Natural killer cell treated with Interleukin-12 subunit alpha and Interleukin-12 subunit beta and Interleukin-15 and Interleukin-18, amount 100 ng/mL, for 72 hours (primary cell): ENCODE results near the gene FANCL. TPM values are rescaled to one million over a fixed set of nuclear protein-coding genes. Genes with fewer than 3 reads are reported as not detected.
"Not testable (repeated sequence)": the region's sequence is repeated elsewhere in the genome, so short reads cannot be mapped to it uniquely, and the experiment has no call there.

Source experiments
- ATAC-seq, 2 donors: fragments of 150-1000 bp; cut with Tn5 transposase in 1 of 2; sonication (Bioruptor Pico), chemical (Tn5 transposase) in 1 of 2; 2 replicates each; pipeline ENCODE4 v1.10.0; 2021
- DNase-seq: peaks from one replicate; pipeline ENCODE4 v3.0.0; 2022; ENCODE audit warnings: low spot score
- H3K27ac Mint-ChIP-seq, 2 donors: 1 replicate in 1 of 2; 2 replicates in 1 of 2; pipeline ENCODE4 v1.8.0; 2022; ENCODE audit warnings: mixed read lengths in 2 of 2, mild to moderate bottlenecking in 1 of 2, moderate library complexity in 1 of 2
- H3K27me3 Mint-ChIP-seq, 2 donors: 1 replicate in 1 of 2; 2 replicates in 1 of 2; pipeline ENCODE4 v1.8.0; 2022; ENCODE audit warnings: mixed read lengths in 2 of 2
- H3K36me3 Mint-ChIP-seq: one replicate; pipeline ENCODE4 v1.8.0; 2022; ENCODE audit warnings: mixed read lengths
- H3K4me1 Mint-ChIP-seq, 2 donors: 1 replicate in 1 of 2; 2 replicates in 1 of 2; pipeline ENCODE4 v1.8.0; 2022; ENCODE audit warnings: low read depth in 2 of 2, mixed read lengths in 2 of 2, mild to moderate bottlenecking in 1 of 2
- H3K4me3 Mint-ChIP-seq: one replicate; pipeline ENCODE4 v1.8.0; 2022; ENCODE audit warnings: mixed read lengths
- H3K9me3 Mint-ChIP-seq: 2 replicates; pipeline ENCODE4 v1.8.0; 2022; ENCODE audit warnings: mixed read lengths
- total RNA-seq, 2 donors: library from RNA; stranded (reverse); gene quantifications; one replicate each; pipeline ENCODE4 v1.2.3, GENCODE V29; 2022

The FANCL gene
- total RNA-seq, 2 donors from 2014 or later = 17.6 to 28.0 TPM

DNA sequence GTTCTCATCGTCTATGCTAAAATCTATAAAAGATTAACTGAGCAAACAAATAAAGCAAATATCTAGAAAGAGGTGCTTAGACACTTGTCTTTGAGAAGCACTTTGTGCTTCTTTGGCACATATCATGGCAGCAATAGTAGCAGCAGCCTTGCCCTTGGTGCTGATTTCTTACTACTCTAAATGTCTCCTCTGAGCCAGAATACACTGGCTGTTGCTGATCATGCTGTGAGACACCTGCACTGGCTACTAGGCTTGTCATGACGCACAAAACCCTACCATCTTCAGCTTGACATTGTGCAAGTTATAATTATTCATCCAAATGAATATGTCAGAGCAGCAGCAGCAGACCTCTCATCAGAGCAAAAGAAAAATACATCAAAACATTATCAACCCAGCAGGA, 46.7 kb downstream of the FANCL start:
- Mint-ChIP-seq H3K9me3 (no peaks in the 10 kb centered on the region), H3K27ac (no peak overlapping the region), H3K36me3 (no peaks in the 10 kb centered on the region), H3K4me1 (no peaks in the 10 kb centered on the region), H3K4me3 (no peak overlapping the region), H3K27me3 (no peaks in the 10 kb centered on the region)
- ATAC-seq (no peak), DNase-seq (no peak)

DNA sequence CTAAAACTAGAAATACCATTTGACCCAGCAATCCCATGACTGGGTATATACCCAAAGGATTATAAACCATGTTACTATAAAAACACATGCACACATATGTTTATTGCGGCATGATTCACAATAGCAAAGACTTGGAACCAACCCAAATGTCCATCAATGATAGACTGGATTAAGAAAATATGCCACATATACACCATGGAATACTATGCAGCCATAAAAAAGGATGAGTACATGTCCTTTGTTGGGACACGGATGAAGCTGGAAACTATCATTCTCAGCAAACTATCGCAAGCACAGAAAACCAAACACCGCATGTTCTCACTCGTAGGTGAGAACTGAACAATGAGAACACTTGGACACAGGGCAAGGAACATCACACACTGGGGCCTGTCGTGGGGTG, 54.1 kb downstream of the FANCL start:
- not testable (repeated sequence) for ATAC-seq

DNA sequence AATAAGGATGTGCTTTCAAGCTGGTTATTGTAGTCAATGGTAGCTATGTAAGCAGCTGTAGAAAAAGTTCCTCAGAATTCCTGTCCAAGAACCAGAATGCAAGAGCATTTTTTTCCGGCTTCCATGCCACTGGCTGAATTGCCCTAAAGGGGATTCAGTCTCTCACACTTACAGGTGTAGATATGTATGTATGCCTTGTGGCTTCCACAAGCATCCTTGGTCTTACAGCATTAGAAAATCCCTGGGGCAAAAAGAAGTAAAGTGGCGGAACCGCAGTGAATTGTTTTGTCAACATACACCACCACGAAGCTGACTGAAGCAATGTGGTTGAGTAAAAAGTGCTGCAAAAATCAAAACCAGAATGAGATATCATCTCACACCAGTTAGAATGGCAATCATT, 54.6 kb downstream of the FANCL start:
- no peak for ATAC-seq
- no peak for DNase-seq
- H3K4me1 Mint-ChIP-seq = no peaks in the 10 kb centered on the region
- peaks cover 5% of the 10 kb centered on the region for H3K36me3 Mint-ChIP-seq
- no peaks in the 10 kb centered on the region for H3K9me3 Mint-ChIP-seq
- H3K27me3 Mint-ChIP-seq = no peaks in the 10 kb centered on the region
- H3K27ac Mint-ChIP-seq = no peak overlapping the region
- H3K4me3 Mint-ChIP-seq = no peak overlapping the region

More for the DNA sequence above, 54.1 kb downstream of the FANCL start:
- H3K27ac Mint-ChIP-seq, DNase-seq, H3K36me3 Mint-ChIP-seq, H3K4me3 Mint-ChIP-seq, H3K9me3 Mint-ChIP-seq, H3K27me3 Mint-ChIP-seq, H3K4me1 Mint-ChIP-seq: not testable (repeated sequence)

DNA sequence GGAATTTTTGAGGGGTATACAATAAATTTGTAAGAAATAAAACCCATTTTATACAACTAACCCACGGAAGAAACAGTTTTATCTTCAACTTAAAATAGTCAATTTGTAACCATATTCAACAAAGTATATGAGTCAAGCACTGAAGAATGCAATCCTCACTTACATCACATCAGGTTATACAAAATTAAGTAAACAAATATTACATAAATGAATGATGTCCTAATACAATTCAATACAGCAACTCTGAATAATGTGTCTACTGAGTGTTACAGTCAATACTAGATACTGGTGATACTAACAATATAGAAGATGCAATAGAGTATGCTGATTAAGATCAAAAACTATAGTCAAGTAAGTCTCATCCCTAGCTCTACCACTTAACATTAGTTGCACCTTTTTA, 58.6 kb downstream of the FANCL start:
- no peak for DNase-seq
- ATAC-seq = no peak
- Mint-ChIP-seq H3K27ac (no peak overlapping the region), H3K4me3 (no peak overlapping the region), H3K36me3 (peaks cover 16% of the 10 kb centered on the region), H3K4me1 (no peaks in the 10 kb centered on the region), H3K9me3 (no peaks in the 10 kb centered on the region), H3K27me3 (no peaks in the 10 kb centered on the region)

DNA sequence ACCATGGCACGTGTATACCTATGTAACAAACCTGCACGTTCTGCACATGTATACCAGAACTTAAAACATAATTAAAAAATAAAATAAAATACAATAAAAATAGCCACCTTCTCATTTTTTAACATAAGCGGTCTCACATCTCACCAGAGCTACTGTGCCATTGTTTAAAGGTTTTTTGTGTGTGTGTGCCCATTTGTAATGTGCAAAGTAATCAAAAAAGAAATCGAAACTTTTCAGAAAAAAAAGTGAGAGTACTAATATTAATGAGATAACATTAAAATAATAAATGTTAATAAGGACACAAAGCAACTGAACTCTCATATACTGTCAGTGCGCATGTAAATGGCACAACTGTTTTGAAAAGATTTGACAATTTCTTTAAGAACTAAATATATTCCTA, 60.5 kb downstream of the FANCL start:
- no peaks in the 10 kb centered on the region for H3K9me3 Mint-ChIP-seq
- H3K36me3 Mint-ChIP-seq = peaks cover 16% of the 10 kb centered on the region

DNA sequence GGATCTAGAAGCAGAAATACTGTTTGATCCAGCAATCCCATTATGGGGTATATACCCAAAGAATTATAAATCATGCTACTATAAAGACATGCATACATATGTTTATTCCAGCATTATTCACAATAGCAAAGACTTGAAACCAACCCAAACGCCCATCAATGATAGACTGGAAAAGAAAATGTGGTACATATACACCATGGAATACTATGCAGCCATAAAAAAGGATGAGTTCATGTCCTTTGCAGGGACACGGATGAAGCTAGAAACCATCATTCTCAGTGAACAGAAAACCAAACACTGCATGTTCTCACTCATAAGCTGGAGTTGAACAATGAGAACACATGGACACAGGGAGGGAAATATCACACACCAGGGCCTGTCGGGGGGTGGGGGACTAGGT, 61.0 kb downstream of the FANCL start:
- H3K9me3 Mint-ChIP-seq, H3K27ac Mint-ChIP-seq, H3K4me1 Mint-ChIP-seq, H3K4me3 Mint-ChIP-seq, ATAC-seq, DNase-seq, H3K27me3 Mint-ChIP-seq: not testable (repeated sequence)
- peaks cover 16% of the 10 kb centered on the region for H3K36me3 Mint-ChIP-seq

More for the DNA sequence above, 60.5 kb downstream of the FANCL start:
- DNase-seq = no peak
- ATAC-seq = no peak
- no peaks in the 10 kb centered on the region for H3K27me3 Mint-ChIP-seq
- H3K4me1 Mint-ChIP-seq = no peaks in the 10 kb centered on the region
- no peak overlapping the region for H3K4me3 Mint-ChIP-seq
- no peak overlapping the region for H3K27ac Mint-ChIP-seq

DNA sequence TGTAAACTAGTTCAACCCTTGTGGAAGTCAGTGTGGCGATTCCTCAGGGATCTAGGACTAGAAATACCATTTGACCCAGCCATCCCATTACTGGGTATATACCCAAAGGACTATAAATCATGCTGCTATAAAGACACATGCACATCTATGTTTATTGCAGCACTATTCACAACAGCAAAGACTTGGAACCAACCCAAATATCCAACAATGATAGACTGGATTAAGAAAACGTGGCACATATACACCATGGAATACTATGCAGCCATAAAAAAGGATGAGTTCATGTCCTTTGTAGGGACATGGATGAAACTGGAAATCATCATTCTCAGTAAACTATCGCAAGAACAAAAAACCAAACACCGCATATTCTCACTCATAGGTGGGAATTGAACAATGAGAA, 63.9 kb downstream of the FANCL start:
- not testable (repeated sequence) for H3K4me1 Mint-ChIP-seq, H3K27ac Mint-ChIP-seq, ATAC-seq, H3K4me3 Mint-ChIP-seq, H3K27me3 Mint-ChIP-seq, H3K9me3 Mint-ChIP-seq, DNase-seq
- peaks cover 33% of the 10 kb centered on the region for H3K36me3 Mint-ChIP-seq

DNA sequence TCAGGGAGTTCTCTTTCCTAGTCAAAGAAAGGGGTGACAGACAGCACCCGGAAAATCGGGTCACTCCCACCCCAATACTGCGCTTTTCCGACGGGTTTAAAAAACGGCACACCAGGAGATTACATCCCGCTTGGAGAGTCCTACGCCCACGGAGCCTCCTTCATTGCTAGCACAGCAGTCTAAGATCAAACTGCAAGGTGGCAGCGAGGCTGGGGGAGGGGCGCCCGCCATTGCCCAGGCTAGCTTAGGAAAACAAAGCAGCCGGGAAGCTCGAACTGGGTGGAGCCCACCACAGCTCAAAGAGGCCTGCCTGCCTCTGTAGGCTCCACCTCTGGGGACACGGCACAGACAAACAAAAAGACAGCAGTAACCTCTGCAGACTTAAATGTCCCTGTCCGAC, 69.3 kb downstream of the FANCL start:
- H3K4me3 Mint-ChIP-seq, H3K27me3 Mint-ChIP-seq, ATAC-seq, DNase-seq, H3K4me1 Mint-ChIP-seq, H3K27ac Mint-ChIP-seq: not testable (repeated sequence)
- peaks cover 19% of the 10 kb centered on the region for H3K9me3 Mint-ChIP-seq
- H3K36me3 Mint-ChIP-seq = peaks cover 42% of the 10 kb centered on the region

DNA sequence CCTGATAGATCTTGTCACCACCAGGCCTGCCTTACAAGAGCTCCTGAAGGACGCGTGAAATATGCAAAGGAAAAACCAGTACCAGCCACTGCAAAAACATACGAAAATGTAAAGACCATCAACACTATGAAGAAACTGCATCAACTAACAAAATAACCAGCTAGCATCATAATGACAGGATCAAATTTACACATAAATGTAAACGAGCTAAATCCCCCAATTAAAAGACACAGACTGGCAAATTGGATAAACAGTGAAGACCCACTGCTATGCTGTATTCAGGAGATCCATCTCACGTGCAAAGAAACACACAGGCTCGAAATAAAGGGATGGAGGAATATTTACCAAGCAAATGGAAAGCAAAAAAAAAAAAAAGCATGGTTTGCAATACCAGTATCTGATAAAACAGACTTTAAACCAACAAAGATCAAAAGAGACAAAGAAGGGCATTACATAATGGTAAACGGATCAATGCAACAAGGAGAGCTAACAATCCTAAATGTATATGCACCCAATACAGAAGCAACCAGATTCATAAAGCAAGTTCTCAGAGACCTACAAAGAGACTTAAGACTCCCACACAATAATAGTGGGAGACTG, 70.7 kb downstream of the FANCL start:
- H3K27me3 Mint-ChIP-seq, ATAC-seq, H3K4me1 Mint-ChIP-seq, H3K4me3 Mint-ChIP-seq, H3K27ac Mint-ChIP-seq, DNase-seq: not testable (repeated sequence)
- peaks cover 19% of the 10 kb centered on the region for H3K9me3 Mint-ChIP-seq
- H3K36me3 Mint-ChIP-seq = peaks cover 42% of the 10 kb centered on the region

DNA sequence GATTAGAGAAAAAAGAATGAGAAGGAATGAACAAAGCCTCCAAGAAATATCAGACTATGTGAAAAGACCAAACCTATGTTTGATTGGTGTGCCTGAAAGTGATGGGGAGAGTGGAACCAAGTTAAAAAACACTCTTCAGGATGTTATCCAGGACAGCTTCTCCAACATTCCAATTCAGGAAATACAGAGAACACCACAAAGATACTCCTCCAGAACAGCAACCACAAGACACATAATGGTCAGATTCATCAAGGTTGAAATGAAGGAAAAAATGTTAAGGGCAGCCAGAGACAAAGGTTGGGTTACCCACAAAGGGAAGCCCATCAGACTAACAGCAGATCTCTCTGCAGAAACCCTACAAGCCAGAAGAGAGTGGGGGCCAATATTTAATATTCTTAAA, 71.3 kb downstream of the FANCL start:
- not testable (repeated sequence) for ATAC-seq, DNase-seq, H3K4me3 Mint-ChIP-seq, H3K4me1 Mint-ChIP-seq, H3K27me3 Mint-ChIP-seq
- peak overlapping the region in 1 of 2 donors; percentile 36 for H3K27ac Mint-ChIP-seq
- H3K36me3 Mint-ChIP-seq = peaks cover 41% of the 10 kb centered on the region
- peaks cover 19% of the 10 kb centered on the region for H3K9me3 Mint-ChIP-seq

DNA sequence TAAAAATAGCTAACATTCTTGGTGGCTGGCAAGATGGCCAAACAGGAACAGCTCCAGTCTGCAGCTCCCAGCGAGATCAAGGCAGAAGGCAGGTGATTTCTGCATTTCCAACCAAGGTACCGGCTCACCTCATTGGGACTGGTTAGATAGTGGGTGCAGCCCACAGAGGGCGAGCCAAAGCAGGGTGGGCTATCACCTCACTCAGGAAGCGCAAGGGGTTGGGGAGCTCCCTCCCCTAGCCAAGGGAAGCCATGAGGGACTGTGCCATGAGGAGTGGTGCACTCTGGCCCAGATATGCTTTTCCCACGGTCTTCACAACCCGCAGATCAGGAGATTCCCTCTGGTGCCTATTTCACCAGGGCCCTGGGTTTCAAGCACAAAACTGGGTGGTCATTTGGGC, 73.0 kb downstream of the FANCL start:
- not testable (repeated sequence) for H3K27ac Mint-ChIP-seq, H3K4me3 Mint-ChIP-seq, ATAC-seq, DNase-seq, H3K27me3 Mint-ChIP-seq, H3K4me1 Mint-ChIP-seq
- peaks cover 31% of the 10 kb centered on the region for H3K36me3 Mint-ChIP-seq
- H3K9me3 Mint-ChIP-seq = peaks cover 14% of the 10 kb centered on the region

DNA sequence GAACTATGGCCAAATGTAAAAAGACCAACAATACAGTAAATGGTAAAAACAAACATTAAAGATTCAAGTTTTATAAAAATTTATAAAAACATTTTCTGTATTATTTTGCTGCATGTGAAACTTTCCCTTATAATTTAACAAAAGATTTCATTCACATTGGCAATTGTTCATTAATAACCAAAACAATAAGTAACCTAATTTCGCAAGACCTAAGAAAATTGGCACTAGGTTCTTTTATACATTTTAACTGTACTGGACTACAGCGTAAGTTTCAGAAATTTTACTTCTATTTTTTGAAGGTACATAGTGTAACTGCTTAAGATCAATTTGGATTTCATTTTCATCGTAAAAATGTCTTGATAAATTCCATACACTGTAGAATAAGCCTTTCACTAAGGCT, 77.2 kb downstream of the FANCL start:
- ATAC-seq (no peak), DNase-seq (no peak)
- no peaks in the 10 kb centered on the region for H3K27me3 Mint-ChIP-seq
- H3K4me1 Mint-ChIP-seq = no peaks in the 10 kb centered on the region
- H3K9me3 Mint-ChIP-seq = no peaks in the 10 kb centered on the region
- peaks cover 21% of the 10 kb centered on the region for H3K36me3 Mint-ChIP-seq
- H3K4me3 Mint-ChIP-seq = no peak overlapping the region
- no peak overlapping the region for H3K27ac Mint-ChIP-seq

DNA sequence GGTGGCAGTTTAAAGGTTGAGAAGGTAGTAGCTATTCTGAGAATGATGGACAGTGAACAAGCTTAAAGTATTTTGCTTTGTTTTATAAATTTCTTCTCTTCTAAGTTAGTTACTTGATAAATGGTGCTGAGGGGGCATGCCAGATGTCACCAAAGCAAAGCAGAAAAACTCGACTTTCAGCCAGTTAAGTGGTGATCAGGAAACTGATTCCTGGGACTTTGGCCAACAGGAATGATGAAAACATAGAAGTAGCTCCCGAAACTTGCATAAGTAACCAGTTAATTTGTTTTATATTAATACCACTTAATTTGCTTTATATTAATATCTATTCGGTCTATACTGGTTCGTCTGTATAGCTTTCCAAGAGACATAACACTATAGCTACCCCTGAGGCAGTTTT, 82.6 kb downstream of the FANCL start:
- H3K36me3 Mint-ChIP-seq = peaks cover 31% of the 10 kb centered on the region

DNA sequence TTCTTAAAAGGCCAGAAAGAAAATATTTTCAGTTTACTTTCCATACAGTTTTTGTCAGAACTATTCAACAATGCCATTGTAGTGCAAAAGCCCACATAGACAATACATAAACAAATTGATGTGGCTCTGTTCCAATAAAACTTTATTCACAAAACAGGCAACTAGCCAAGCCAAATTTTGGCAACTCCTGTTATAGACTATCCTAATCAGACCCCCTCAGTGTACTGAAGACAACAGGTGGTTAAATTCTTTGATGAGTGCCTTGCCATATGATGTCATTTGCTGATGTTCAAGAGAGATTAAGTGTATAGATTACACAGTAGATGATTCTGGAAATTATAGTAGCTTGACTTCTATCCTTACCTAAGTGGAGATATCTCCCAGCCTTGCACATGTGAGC, 83.4 kb downstream of the FANCL start:
- peaks cover 34% of the 10 kb centered on the region for H3K36me3 Mint-ChIP-seq
- DNase-seq = no peak
- no peak overlapping the region for H3K27ac Mint-ChIP-seq

More for the DNA sequence above, 82.6 kb downstream of the FANCL start:
- no peak overlapping the region for H3K27ac Mint-ChIP-seq
- no peaks in the 10 kb centered on the region for H3K9me3 Mint-ChIP-seq
- DNase-seq = no peak
- H3K27me3 Mint-ChIP-seq = no peaks in the 10 kb centered on the region
- no peak for ATAC-seq
- H3K4me1 Mint-ChIP-seq = no peaks in the 10 kb centered on the region
- no peak overlapping the region for H3K4me3 Mint-ChIP-seq

DNA sequence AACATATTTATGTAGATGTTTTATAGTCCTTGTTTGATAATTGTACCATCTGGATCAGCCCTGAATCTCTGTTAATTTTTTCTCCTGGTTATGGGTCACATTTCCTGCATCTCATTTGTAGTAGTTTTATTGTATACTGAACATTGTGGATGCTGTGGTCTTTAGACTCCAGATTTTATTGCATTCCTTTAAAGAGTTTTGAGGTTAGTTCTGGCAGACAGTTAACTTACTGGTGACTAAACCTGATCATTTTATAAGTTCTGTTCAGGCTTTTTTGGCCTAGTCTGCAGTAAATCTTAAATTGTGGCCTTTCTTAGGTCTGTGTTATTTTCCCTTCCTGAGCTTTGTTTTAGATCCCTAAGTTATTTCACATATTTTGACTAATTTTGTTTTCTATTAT, 84.3 kb downstream of the FANCL start:
- Mint-ChIP-seq H3K27ac (no peak overlapping the region), H3K4me1 (no peaks in the 10 kb centered on the region), H3K36me3 (peaks cover 37% of the 10 kb centered on the region), H3K4me3 (no peak overlapping the region), H3K9me3 (no peaks in the 10 kb centered on the region), H3K27me3 (no peaks in the 10 kb centered on the region)
- DNase-seq (no peak), ATAC-seq (no peak)

More for the DNA sequence above, 83.4 kb downstream of the FANCL start:
- H3K4me3 Mint-ChIP-seq = no peak overlapping the region
- ATAC-seq = no peak
- H3K27me3 Mint-ChIP-seq = no peaks in the 10 kb centered on the region
- no peaks in the 10 kb centered on the region for H3K4me1 Mint-ChIP-seq
- H3K9me3 Mint-ChIP-seq = no peaks in the 10 kb centered on the region
